Activated naive CD4-positive, alpha-beta T cell treated with anti-CD3 and anti-CD28 coated beads for 36 hours (primary cell): ENCODE results near the gene CTSL. TPM values are rescaled to one million over a fixed set of nuclear protein-coding genes. Genes with fewer than 3 reads are reported as not detected.

Experiments
- CTCF ChIA-PET: fragments of 350-600 bp; sonication (Branson Sonifier 250); formaldehyde crosslinking; loops from one replicate; lab custom pipeline; 2021; ENCODE audit warnings: antibody characterized with exemption; lab: Charles Lee
- DNase-seq: peaks from one replicate; pipeline ENCODE4 v3.0.0-alpha.2; 2020
- H3K27ac Mint-ChIP-seq: one replicate; pipeline ENCODE4 v1.8.0; 2021; ENCODE audit warnings: mild to moderate bottlenecking, mixed read lengths
- H3K27me3 Mint-ChIP-seq: one replicate; pipeline ENCODE4 v1.8.0; 2021; ENCODE audit warnings: low read depth, mixed read lengths
- H3K36me3 Mint-ChIP-seq: one replicate; pipeline ENCODE4 v1.8.0; 2021; ENCODE audit warnings: low read depth, mixed read lengths
- H3K4me1 Mint-ChIP-seq: one replicate; pipeline ENCODE4 v1.8.0; 2021; ENCODE audit warnings: low read depth, mixed read lengths
- H3K4me3 Mint-ChIP-seq: one replicate; pipeline ENCODE4 v1.8.0; 2021; ENCODE audit warnings: mild to moderate bottlenecking, moderate library complexity, mixed read lengths
- H3K9me3 Mint-ChIP-seq: one replicate; pipeline ENCODE4 v1.8.0; 2021; ENCODE audit warnings: mixed read lengths
- intact Hi-C: fragments of 100-400 bp; cut with micrococcal nuclease; formaldehyde crosslinking; loops from one replicate; pipeline ENCODE4 v1.15.1; 2023
- total RNA-seq, 2 experiments: library from RNA; stranded (reverse); gene quantifications; one replicate each; pipeline ENCODE4 v1.2.3, GENCODE V29; 2021

CTSL gene
- total RNA-seq, 2 experiments from 2014 or later = 0.81 to 0.86 TPM

DNA sequence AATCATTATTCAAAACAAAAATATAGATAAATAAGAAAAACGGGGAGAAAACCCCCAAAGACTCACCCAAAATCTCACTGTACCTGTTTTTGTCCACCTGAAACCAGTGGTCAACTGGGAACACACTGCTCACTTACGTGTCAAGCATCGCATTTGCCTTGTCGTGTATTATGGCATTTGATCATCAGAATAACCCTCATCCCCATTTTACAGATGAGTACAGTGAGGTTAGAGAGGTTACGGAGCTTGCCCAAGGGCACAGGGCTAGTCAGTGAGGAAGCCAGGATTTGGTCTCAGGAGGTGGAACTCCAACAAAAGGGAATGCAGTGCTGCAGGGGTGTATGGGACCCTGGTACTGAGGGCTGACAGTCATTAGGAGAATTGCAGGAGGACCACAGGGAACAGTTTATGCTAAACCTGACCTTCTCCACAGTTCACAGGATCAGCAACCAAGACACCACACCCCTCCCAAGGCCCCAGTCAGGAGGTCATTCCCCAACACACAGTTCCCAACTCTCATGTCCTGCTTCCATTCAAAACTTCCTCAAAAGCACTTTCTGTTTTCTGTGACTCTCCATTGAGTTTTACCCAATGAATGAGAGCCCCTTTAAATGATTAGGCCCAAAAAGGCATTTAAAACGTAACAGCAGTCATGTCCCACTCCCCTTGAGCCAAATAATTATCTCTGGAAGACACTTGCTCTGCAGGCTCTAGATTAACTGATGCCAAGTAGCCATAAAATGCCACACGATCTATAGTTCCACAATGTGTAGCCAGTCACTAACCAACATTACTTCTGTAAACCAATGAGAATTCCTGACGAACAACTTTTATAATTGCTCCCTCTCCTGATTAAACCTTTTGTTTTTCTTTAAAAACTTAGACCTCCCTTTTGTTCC lies 50.8 kb downstream of the CTSL start:
- Mint-ChIP-seq H3K36me3 (no peaks in the 10 kb centered on the region), H3K9me3 (peaks cover 3% of the 10 kb centered on the region), H3K27me3 (peaks cover 4% of the 10 kb centered on the region), H3K27ac (no peak overlapping the region), H3K4me3 (no peak overlapping the region), H3K4me1 (no peaks in the 10 kb centered on the region)
- intact Hi-C loops = no loop called here
- DNase-seq = no peak
- CTCF ChIA-PET = no interaction called here

- Mint-ChIP-seq H3K27me3 (no peaks in the 10 kb centered on the region), H3K4me3 (no peak overlapping the region), H3K9me3 (peaks cover 3% of the 10 kb centered on the region), H3K4me1 (no peaks in the 10 kb centered on the region), H3K27ac (no peak overlapping the region), H3K36me3 (no peaks in the 10 kb centered on the region)
- intact Hi-C loops = no loop called here
- no peak for DNase-seq
- CTCF ChIA-PET = no interaction called here
Measured at GRCh38 chr9:87778996-87779395, 53.1 kb downstream of the CTSL start.

Other genes with a start within 250 kb of the CTSL start
- gene DAPK1, start 228.3 kb upstream of the CTSL start, total RNA-seq = under 1 TPM; 0.20 to 0.50 TPM
- not detected for gene SPATA31E1, start 156.8 kb downstream of the CTSL start, total RNA-seq
- not detected for gene SPATA31C1, start 191.8 kb downstream of the CTSL start, total RNA-seq
- 1 to 10 TPM; 3.3 to 3.8 TPM for gene CDK20, start 248.4 kb downstream of the CTSL start, total RNA-seq